Gastrocnemius medialis (tissue), 4 donors: ENCODE results near the gene ANKRD63. TPM values are rescaled to one million over a fixed set of nuclear protein-coding genes. Genes with fewer than 3 reads are reported as not detected.

Experiments
- ATAC-seq, 2 donors: fragments of 150-250 bp; one replicate each; pipeline ENCODE4 v1.9.1; 2016
- DNase-seq, 2 donors: peaks; one replicate each; pipeline ENCODE4 v3.0.0-alpha.2; 2019
- H3K27ac ChIP-seq, 4 donors: fragments of 200-600 bp; sonication (generic); 1 replicate in 1 of 4; 2 replicates in 3 of 4; pipeline ENCODE4 v1.5.1; 2016 to 2018; ENCODE audit warnings: mild to moderate bottlenecking in 2 of 4, moderate library complexity in 1 of 4
- H3K27me3 ChIP-seq, 3 donors: fragments of 200-600 bp; sonication (generic) in 2 of 3; 1 replicate in 1 of 3; 2 replicates in 2 of 3; pipeline versions ENCODE4 v1.5.1 to v1.6.0; 2016 to 2019; ENCODE audit warnings: mild to moderate bottlenecking in 1 of 3, moderate library complexity in 1 of 3
- H3K36me3 ChIP-seq, 2 donors: fragments of 200-600 bp; sonication (generic) in 1 of 2; one replicate each; pipeline ENCODE4 v1.5.1; 2017 to 2018
- H3K4me1 ChIP-seq, 2 donors: fragments of 200-600 bp; sonication (generic) in 1 of 2; one replicate each; pipeline ENCODE4 v1.5.1; 2016 to 2017; ENCODE audit warnings: mild to moderate bottlenecking in 2 of 2
- H3K4me3 ChIP-seq, 4 donors: fragments of 200-600 bp; sonication (generic) in 3 of 4; 1 replicate in 1 of 4; 2 replicates in 3 of 4; pipeline ENCODE4 v1.5.1; 2016 to 2019; ENCODE audit warnings: mild to moderate bottlenecking in 2 of 4
- H3K9me3 ChIP-seq, 3 donors: fragments of 200-600 bp; sonication (generic) in 2 of 3; 1 replicate in 1 of 3; 2 replicates in 2 of 3; pipeline ENCODE4 v1.5.1; 2016 to 2019
- CTCF ChIP-seq, 5 experiments: fragments of 450-650 bp in 3 of 5; fragments of 200-600 bp in 2 of 5; sonication (generic) in 2 of 5; IDR thresholded peaks in 4 of 5; conservative IDR thresholded peaks in 1 of 5; 1 replicate in 4 of 5; 2 replicates in 1 of 5; pipeline ENCODE4 v1.5.1; 2016 to 2019; ENCODE audit warnings: antibody characterized with exemption in 5 of 5, mild to moderate bottlenecking in 3 of 5, moderate library complexity in 3 of 5
- POLR2A ChIP-seq, 2 donors: fragments of 450-650 bp; IDR thresholded peaks; one replicate each; pipeline ENCODE4 v1.6.1; 2017; ENCODE audit warnings: antibody characterized with exemption in 2 of 2, mild to moderate bottlenecking in 2 of 2, moderate library complexity in 2 of 2
- in situ Hi-C, 4 donors: fragments of 200-750 bp; cut with MboI; loops; one replicate each; pipeline versions ENCODE4 v1.15.0 to v1.8.0; 2017; ENCODE audit warnings: low sequenced_read_pairs in 4 of 4
- intact Hi-C: fragments of 100-400 bp; cut with DNase I; formaldehyde crosslinking; loops from one replicate; pipeline ENCODE4 v1.15.1; 2023; ENCODE audit warnings: low total_unique reads
- total RNA-seq, 4 donors: library from RNA; depleted of rRNA; stranded (reverse); fragments of >200 nt; gene quantifications; one replicate each; pipeline versions ENCODE4 v1.1.0 to v1.2.3, GENCODE V29; 2016

ANKRD63 gene
- total RNA-seq, 4 donors from 2014 or later, result not detected

DNA sequence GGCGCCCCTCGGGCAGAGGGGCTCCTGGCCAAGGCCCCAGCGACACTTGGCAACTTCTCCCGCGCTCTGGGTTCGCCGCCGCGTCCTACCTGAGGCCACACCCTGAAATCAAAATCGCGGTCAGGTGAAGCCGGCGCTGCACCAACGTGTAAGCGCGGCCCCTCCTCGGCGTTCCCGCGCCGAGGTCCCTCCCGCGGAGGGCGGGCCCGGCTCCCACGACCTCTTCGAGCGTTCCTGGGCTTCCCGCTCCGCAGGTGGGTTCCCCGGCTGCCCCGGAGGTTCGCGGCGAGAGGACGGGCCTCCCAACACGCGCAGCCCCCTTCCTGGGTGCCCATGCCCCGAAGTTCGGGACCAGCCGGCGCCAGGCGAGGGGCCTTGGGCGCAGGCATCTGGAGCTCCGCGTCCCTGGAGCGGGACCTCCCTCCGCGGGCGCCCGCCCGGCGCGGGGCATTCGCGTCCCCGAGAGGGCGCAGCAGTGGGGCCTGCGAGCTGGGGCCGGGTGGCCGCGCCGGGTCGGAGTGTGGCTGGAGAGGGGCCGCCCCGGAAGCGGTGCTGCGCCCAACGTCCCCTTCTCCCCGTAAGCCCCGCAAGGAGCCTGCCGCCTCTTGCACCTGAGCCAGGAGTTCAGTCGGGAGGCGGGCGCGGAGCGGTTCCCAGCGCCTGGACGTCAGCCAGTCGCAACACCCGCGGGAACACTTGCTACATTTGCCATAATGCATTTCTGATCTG is 30.3 kb downstream of the ANKRD63 start:
- TF ChIP-seq POLR2A (IDR thresholded peaks at IDR 0.05), result no peak
- TF ChIP-seq CTCF (IDR thresholded peaks at IDR 0.05 in 4 of 5, conservative IDR thresholded peaks at IDR 0.05 in 1 of 5), result no peak
- DNase-seq (no peak), ATAC-seq (peak; percentile 40 to 64)
- Histone ChIP-seq H3K9me3 (no peaks in the 10 kb centered on the region), H3K27ac (no peak overlapping the region), H3K4me1 (peaks cover 6 to 7% of the 10 kb centered on the region in 2 donors), H3K4me3 (peak overlapping the region; percentile 50 to 67 (median 54)), H3K27me3 (no peaks in the 10 kb centered on the region), H3K36me3 (no peaks in the 10 kb centered on the region)
- intact Hi-C loops (no loop called here), in situ Hi-C loops (no loop called here)

DNA sequence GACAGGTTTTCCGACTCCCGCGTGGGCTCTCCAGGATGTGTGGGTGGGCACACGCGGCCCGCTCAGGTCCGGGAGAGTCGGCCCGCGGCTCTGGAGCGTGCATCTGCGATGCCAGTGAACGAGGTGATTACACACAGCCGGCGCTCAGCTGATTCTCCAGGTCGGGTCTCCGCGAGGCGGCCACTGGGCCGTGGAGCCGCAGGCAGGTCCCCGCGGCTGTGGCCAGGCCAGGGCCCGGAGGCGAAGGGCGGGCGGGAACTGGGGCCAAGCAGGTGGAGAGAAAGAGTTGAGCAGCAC is 30.8 kb downstream of the ANKRD63 start:
- Histone ChIP-seq H3K36me3 (no peaks in the 10 kb centered on the region), H3K4me3 (peak overlapping the region in 2 of 4 donors; percentile 53 to 56), H3K27ac (no peak overlapping the region), H3K9me3 (no peaks in the 10 kb centered on the region), H3K27me3 (no peaks in the 10 kb centered on the region), H3K4me1 (peaks cover 6 to 7% of the 10 kb centered on the region in 2 donors)
- ATAC-seq (no peak), DNase-seq (no peak)
- in situ Hi-C loops (no loop called here), intact Hi-C loops (no loop called here)
- TF ChIP-seq POLR2A (IDR thresholded peaks at IDR 0.05), result no peak
- no peak for TF ChIP-seq CTCF (IDR thresholded peaks at IDR 0.05 in 4 of 5, conservative IDR thresholded peaks at IDR 0.05 in 1 of 5)

GRCh38 chr15:40251486-40252140 is 31.3 kb downstream of the ANKRD63 start:
- ATAC-seq, result no peak

GRCh38 chr15:40250771-40251483 is 31.9 kb downstream of the ANKRD63 start:
- no peaks in the 10 kb centered on the region for H3K27me3 ChIP-seq
- H3K36me3 ChIP-seq, result no peaks in the 10 kb centered on the region
- no peak for TF ChIP-seq CTCF (IDR thresholded peaks at IDR 0.05 in 4 of 5, conservative IDR thresholded peaks at IDR 0.05 in 1 of 5)
- TF ChIP-seq POLR2A (IDR thresholded peaks at IDR 0.05), result no peak
- DNase-seq (no peak), ATAC-seq (no peak)
- in situ Hi-C loops (no loop called here), intact Hi-C loops (no loop called here)
- peaks cover 6 to 7% of the 10 kb centered on the region in 2 donors for H3K4me1 ChIP-seq
- no peaks in the 10 kb centered on the region for H3K9me3 ChIP-seq
- H3K4me3 ChIP-seq, result no peak overlapping the region
- H3K27ac ChIP-seq, result no peak overlapping the region

More at GRCh38 chr15:40251486-40252140, 31.3 kb downstream of the ANKRD63 start:
- Histone ChIP-seq H3K4me3 (no peak overlapping the region), H3K4me1 (peaks cover 6 to 7% of the 10 kb centered on the region in 2 donors), H3K36me3 (no peaks in the 10 kb centered on the region), H3K27ac (no peak overlapping the region), H3K9me3 (no peaks in the 10 kb centered on the region), H3K27me3 (no peaks in the 10 kb centered on the region)
- no peak for DNase-seq
- no peak for TF ChIP-seq CTCF (IDR thresholded peaks at IDR 0.05 in 4 of 5, conservative IDR thresholded peaks at IDR 0.05 in 1 of 5)
- TF ChIP-seq POLR2A (IDR thresholded peaks at IDR 0.05), result no peak
- intact Hi-C loops, result no loop called here
- in situ Hi-C loops, result no loop called here
